Measurements from ENCODE around the gene LSAMP. TPM values are rescaled to one million over a fixed set of nuclear protein-coding genes. Genes with fewer than 3 reads are reported as not detected.

The LSAMP gene
- total and polyA plus RNA-seq, 2 donors (not counting 3 experiments of a cell fraction or from before 2014, with no cell fraction given): not detected

GRCh38 chr3:116388867-116389385 lies 56.4 kb downstream of the LSAMP start:
- intact Hi-C loops (cut with micrococcal nuclease) (no loop called here), dilution Hi-C loops (cut with MboI; ENCODE audit: extremely low pct_ligation_motif_present, low sequenced_read_pairs) (no loop called here)
- H3K4me3 ChIP-seq (replicated peaks in 1 of 3; ENCODE audit: insufficient read depth in 1 of 3, low read depth in 1 of 3, low read length in 3 of 3): no peak overlapping the region
- H4K20me1 ChIP-seq (replicated peaks; ENCODE audit: control insufficient read depth, extremely low read depth, insufficient read depth, low read length): no peaks in the 10 kb centered on the region
- TF ChIP-seq MYC (IDR thresholded peaks at IDR 0.05; ENCODE audit: low read depth, low read length): no peak
- no peak for TF ChIP-seq FOS (IDR thresholded peaks at IDR 0.05; ENCODE audit: borderline replicate concordance, insufficient read depth, low read length)
- TF ChIP-seq POLR2A (IDR thresholded peaks at IDR 0.05; ENCODE audit: low read depth, low read length): no peak
- no peak for TF ChIP-seq JUN (IDR thresholded peaks at IDR 0.05; ENCODE audit: borderline replicate concordance, insufficient read depth, insufficient read length, low read depth)
- TF ChIP-seq MAX (IDR thresholded peaks at IDR 0.05; ENCODE audit: insufficient read depth, insufficient read length): no peak
- no peak for TF ChIP-seq GATA2 (IDR thresholded peaks at IDR 0.05; ENCODE audit: insufficient read depth, insufficient read length, low read depth, low read length)
- TF ChIP-seq CTCF (IDR thresholded peaks at IDR 0.05; ENCODE audit: extremely low read depth in 1 of 2, insufficient read depth in 1 of 2, low read depth in 1 of 2, low read length in 2 of 2): no peak
- no peak for TF ChIP-seq POLR2AphosphoS5 (IDR thresholded peaks at IDR 0.05; ENCODE audit: insufficient read depth, low read depth, low read length)
- no peak for TF ChIP-seq EZH2 (IDR thresholded peaks at IDR 0.05; ENCODE audit: borderline replicate concordance, low read depth, low read length, severe bottlenecking)
- no peak overlapping the region for H2AFZ ChIP-seq (ENCODE audit: low read depth, low read length)
- H3K4me2 ChIP-seq (ENCODE audit: insufficient read depth, low read length): no peak overlapping the region
- H3K9ac ChIP-seq (replicated peaks; ENCODE audit: extremely low read depth, insufficient read depth, low read length): no peak overlapping the region
- H3K27ac ChIP-seq (ENCODE audit: insufficient read depth, low read depth, low read length): no peak overlapping the region
- H3K79me2 ChIP-seq (ENCODE audit: control insufficient read depth, insufficient read depth, low read length): no peaks in the 10 kb centered on the region
- no peaks in the 10 kb centered on the region for H3K36me3 ChIP-seq (ENCODE audit: control insufficient read depth in 2 of 2, extremely low read depth in 1 of 2, insufficient read depth in 2 of 2, low read length in 2 of 2)
- no peaks in the 10 kb centered on the region for H3K9me1 ChIP-seq (replicated peaks; ENCODE audit: control insufficient read depth, extremely low read depth, insufficient read depth, low read length)
- FAIRE-seq (no peak), DNase-seq (ENCODE audit: low read depth, low spot score) (no peak)
- no peaks in the 10 kb centered on the region for H3K27me3 ChIP-seq (ENCODE audit: control insufficient read depth in 2 of 2, insufficient read depth in 2 of 2, low read length in 2 of 2)
- BruUV-seq (replicated peaks): no TSS peak
- ChIA-PET POLR2A (no interaction called here), CTCF (no interaction called here)
- H3K9me3 ChIP-seq (replicated peaks; ENCODE audit: control insufficient read depth, insufficient read depth, low read length): peaks cover 3% of the 10 kb centered on the region
- no peaks in the 10 kb centered on the region for H3K4me1 ChIP-seq (ENCODE audit: control insufficient read depth, extremely low read depth, insufficient read depth, low read length)
